Measurements from ENCODE around the gene TMEM94.

TMEM94 gene

GRCh38 chr17:75526555-75527270, 70.3 kb downstream of the TMEM94 start:
- no peak for DNase-seq (ENCODE audit: low read depth)

GRCh38 chr17:75530837-75531720, 74.6 kb downstream of the TMEM94 start:
- DNase-seq (ENCODE audit: low read depth), result no peak

GRCh38 chr17:75531721-75532072, 75.3 kb downstream of the TMEM94 start:
- no peak for DNase-seq (ENCODE audit: low read depth)

GRCh38 chr17:75535119-75535537, 78.7 kb downstream of the TMEM94 start:
- no peak for DNase-seq (ENCODE audit: low read depth)

- DNase-seq (ENCODE audit: low read depth), result no peak
These were observed 79.4 kb downstream of the TMEM94 start for GRCh38 chr17:75535871-75536270.

DNA sequence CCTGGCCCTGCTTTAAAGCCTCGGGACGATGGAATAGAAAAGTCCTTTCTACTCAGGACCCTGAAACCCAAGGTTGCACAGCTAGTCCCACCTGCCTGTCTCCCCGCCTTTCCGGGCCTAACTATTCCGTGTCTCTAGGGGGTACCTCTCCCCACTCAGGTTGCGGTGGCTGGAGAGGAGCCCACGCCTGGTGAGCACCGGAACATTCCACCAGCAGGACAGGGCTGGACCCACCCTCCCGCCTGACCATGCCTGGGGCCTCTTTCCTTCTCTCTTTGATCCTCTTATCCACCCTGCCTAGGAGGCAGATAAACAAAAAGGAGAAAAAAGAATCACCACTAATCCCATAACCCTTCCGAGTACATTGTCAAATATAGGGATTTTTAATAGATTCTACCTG, 79.9 kb downstream of the TMEM94 start:
- no peak for DNase-seq (ENCODE audit: low read depth)

- DNase-seq (ENCODE audit: low read depth), result no peak
These were observed 83.7 kb downstream of the TMEM94 start for GRCh38 chr17:75539967-75540729.

DNA sequence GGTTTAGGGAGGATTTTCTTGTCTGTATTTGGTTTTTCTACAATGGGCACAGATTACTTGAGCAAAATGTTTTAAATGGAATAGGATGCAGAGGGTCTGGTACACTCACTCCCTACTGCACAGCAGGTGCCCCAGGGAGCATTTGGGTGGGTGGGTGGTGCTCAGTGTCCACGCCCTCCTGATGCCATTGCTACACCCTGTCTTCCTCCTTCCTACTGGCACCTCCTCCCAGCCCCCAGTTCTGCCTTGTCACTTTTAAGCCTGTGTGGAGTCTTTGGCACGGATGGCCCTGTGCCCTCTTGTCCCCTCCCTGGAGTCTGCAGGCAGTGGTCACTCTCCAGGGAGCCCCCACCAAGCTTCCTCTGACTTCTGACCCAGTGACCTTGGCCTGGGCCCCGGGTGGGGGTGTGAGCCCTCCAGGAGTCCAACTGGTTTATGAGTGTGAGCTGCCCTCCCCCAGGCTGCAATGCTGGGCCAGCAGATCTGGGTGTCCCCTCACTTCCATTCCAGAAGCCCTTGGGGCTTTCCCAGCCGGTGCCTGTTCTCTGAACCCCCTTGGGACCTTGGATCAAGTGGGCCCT, 84.6 kb downstream of the TMEM94 start:
- DNase-seq (ENCODE audit: low read depth), result no peak

DNA sequence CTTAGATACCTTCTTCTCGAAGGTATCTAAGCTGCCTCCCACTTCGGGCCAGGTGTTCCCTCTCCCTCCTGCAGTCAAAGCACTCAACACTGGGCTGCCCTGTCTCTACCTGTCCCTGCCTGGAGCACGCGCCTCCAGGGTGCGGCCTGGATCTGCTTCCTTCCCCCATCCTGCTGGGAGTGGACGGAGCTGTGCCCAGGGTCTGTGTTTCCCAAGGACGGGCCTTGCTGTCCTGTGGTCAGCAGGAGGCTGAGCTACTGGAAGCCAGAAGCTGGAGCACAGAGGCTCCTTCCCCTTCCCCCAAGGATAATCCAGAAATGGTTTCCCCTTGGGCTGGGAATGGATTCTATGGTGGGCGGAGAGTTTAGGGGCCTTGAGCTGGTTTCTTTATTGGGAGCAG, 85.8 kb downstream of the TMEM94 start:
- no peak for DNase-seq (ENCODE audit: low read depth)

DNA sequence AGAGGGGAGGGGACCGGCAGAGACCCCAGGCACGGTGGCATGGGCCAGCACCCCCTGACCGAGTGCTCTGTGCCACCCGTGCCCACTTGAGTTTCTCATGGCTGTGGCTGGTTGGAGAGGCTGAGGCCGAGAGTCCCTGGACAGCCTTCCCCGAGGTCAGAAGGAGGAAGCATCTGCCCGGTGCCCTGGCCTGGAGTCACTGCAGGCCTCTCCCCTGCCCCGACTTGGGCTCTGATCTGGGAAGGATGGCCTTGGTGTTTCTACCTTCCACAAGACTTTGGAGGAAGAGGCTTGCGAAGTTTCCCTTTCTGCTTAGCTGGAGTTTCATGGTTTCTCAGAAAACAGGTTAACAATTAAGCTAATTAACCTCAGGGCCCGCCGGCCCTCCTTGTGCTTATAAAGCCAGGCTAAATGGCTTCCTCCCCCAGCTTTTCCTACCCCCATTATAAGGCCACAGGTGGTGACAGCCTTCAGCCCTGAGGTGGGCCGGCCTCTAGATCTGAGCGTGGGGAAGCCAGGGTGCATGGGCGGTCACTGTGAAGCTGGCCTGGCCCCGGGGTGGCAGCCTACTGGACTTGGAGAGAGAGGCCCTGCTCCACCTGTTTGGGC, 86.4 kb downstream of the TMEM94 start:
- DNase-seq (ENCODE audit: low read depth), result no peak

GRCh38 chr17:75544250-75544649, 87.8 kb downstream of the TMEM94 start:
- no peak for DNase-seq (ENCODE audit: low read depth)

- no peak for DNase-seq (ENCODE audit: low read depth)
These were observed 89.7 kb downstream of the TMEM94 start for GRCh38 chr17:75546181-75546580.

DNA sequence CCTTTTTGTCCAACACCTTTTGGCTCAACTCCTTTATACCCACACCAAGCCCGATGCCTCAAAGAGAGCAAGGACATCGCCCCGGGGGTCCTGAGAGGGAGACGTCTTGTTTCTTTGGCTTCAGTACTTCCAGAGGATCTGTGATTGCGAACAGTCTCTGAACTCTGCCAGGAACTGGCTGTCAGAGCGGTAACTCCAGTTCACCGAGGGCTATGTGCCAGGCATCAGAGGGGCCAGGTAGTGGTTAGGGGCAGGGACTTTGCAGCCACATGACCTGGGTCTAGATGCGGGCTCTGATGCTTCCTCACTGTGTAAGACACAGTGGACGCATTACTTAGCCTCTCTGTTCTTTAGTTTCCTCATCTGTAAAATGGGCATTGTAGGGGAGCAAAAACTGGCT, 90.7 kb downstream of the TMEM94 start:
- no peak for DNase-seq (ENCODE audit: low read depth)

GRCh38 chr17:75548813-75549212, 92.4 kb downstream of the TMEM94 start:
- DNase-seq (ENCODE audit: low read depth), result no peak
